Left lobe of liver (tissue), 2 donors: ENCODE data around the gene IFITM1. TPM values are rescaled to one million over a fixed set of nuclear protein-coding genes. Genes with fewer than 3 reads are reported as not detected.
"Not testable (repeated sequence)": the region's sequence is repeated elsewhere in the genome, so short reads cannot be mapped to it uniquely, and the experiment has no call there.

Source experiments
- ATAC-seq: fragments of 200-7000 bp; cut with Tn5 transposase; one replicate; pipeline ENCODE4 v1.9.1; 2020; ENCODE audit warnings: mild to moderate bottlenecking, moderate library complexity
- DNase-seq: peaks from one replicate; pipeline ENCODE4 v3.0.0-alpha.2; 2020; ENCODE audit warnings: low spot score
- total RNA-seq: library from RNA; stranded (reverse); gene quantifications from one replicate; pipeline ENCODE4 v1.2.1, GENCODE V29; 2021
- donor health status: DM: no; HTN: no; CAD: no; lungs with moderate emphysema.
- donor health status: DM: no; HTN: yes; CAD: no.

IFITM1 gene
- total RNA-seq, 1 donor from 2014 or later, result 29.2 TPM

GRCh38 chr11:324593-325517 is 11.0 kb downstream of the IFITM1 start:
- ATAC-seq, DNase-seq: not testable (repeated sequence)

- ATAC-seq (no peak), DNase-seq (no peak)
These were observed 12.2 kb downstream of the IFITM1 start for GRCh38 chr11:325796-326591.

DNA sequence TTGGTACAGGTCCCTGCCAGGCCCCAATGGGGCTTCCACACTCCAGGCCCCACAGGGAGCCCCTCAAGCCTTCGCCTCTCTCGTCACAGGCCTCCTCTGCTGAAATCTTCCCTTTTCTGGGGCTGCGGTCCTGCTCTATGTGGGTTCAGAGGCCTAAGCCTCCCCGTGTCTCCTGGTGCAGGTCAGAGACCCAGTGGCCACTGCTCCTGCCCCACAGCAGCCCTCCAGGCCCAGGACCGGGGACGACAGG is 12.7 kb downstream of the IFITM1 start:
- ATAC-seq (no peak), DNase-seq (no peak)

GRCh38 chr11:326842-327580 is 13.2 kb downstream of the IFITM1 start:
- peak; percentile 79 for ATAC-seq
- peak; percentile 83 for DNase-seq

DNA sequence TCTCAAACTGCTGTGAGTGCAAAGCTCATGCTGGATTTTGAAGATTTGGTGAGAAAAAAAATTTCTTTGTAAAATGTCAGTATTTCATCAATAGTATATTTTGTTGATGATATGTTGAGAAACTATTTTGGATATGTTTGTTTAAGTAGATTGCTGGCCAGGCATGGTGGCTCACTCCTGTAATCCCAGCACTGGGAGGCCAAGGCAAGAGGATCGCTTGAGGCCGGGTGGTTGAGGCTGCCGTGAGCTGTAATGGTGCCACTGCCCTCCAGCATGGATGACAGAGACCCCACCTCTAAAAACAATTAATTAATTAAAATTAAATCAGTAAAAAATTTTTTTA is 13.7 kb downstream of the IFITM1 start:
- no peak for DNase-seq
- no peak for ATAC-seq

DNA sequence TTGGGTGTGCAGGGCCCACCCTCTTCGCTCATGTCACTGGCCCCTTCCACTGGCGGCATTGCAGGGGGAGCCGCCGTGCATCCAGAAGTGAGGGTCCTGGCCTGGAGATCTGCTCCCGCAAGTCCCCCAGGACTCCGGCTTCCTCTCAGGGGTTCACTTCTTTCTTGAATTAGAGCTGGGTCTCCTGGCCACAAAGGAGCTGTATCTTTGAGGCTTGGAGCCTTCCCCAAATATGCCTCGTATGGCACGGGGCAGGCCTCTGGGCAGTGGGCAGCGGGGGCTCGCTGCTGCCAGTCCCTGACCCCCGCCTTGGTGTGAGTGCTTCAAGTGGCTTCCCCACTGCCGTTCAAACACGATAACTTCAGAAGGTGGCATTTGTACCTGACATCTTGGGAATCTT is 14.2 kb downstream of the IFITM1 start:
- ATAC-seq (no peak), DNase-seq (no peak)

- not testable (repeated sequence) for DNase-seq, ATAC-seq
These were observed 14.8 kb downstream of the IFITM1 start for GRCh38 chr11:328516-329100.

- ATAC-seq, result no peak
- no peak for DNase-seq
These were observed 16.0 kb downstream of the IFITM1 start for GRCh38 chr11:329886-330253.

DNA sequence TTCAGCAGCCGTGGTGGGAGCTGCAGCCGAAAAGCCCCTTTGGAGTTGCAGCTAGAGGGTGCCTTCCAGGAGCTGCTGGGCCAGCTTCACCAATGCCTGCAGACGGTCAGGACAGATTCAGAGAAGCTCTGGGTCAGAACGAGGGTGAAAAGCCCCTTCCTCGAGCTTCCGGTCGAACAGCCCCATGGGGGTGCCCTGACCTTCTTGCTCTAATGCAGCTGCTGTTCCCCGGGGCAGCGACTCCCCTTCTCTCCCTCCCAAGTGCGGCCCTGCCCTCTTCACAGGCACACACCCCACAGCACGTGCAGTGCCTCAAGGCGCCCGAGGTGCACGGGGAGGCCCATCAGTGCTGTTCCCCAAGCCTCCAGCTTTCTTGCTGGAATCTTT is 16.5 kb downstream of the IFITM1 start:
- no peak for ATAC-seq
- DNase-seq, result no peak

GRCh38 chr11:330694-331357 is 17.0 kb downstream of the IFITM1 start:
- ATAC-seq, result no peak
- no peak for DNase-seq

GRCh38 chr11:331358-332060 is 17.7 kb downstream of the IFITM1 start:
- no peak for DNase-seq
- no peak for ATAC-seq

DNA sequence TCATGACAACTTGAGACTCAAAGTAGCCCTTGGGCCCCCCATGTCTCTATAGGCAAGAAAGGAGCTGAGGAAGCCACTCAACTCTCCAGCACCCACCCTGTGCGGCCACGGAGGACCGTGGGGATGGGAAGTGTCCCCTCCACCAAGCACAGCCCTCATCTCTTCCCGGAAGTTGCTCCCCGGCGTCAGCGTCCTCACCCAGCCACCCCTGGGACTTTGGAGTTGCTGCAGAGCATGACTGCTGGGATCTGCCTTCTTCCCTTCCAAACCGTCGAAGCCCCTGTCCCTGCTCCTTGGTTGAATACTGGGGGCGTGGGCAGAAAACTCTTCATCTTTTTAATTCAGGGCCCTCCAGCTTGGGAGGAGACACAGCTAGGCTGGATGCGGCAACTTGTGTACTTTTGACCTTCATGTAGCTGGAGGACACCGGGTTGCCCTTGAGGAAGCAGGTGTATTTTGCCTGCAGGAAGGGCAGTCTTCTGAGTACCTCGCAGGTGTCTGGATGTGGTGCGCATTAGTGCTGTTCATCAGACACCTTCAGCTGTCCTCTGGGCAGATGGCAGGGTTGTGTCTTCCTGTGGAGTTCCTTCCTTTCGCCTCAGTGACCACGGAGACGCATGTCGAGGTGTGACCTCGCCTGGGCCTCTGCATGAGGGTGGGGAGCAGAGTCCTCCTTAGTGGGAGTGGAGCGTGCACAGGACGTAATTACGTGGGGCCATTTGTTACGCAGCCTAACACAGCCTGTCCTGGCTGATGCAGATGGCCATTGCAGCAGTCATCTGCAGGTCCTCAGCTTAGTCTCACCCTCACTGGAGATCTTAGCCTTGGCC is 19.0 kb downstream of the IFITM1 start:
- ATAC-seq, result no peak
- DNase-seq, result no peak

DNA sequence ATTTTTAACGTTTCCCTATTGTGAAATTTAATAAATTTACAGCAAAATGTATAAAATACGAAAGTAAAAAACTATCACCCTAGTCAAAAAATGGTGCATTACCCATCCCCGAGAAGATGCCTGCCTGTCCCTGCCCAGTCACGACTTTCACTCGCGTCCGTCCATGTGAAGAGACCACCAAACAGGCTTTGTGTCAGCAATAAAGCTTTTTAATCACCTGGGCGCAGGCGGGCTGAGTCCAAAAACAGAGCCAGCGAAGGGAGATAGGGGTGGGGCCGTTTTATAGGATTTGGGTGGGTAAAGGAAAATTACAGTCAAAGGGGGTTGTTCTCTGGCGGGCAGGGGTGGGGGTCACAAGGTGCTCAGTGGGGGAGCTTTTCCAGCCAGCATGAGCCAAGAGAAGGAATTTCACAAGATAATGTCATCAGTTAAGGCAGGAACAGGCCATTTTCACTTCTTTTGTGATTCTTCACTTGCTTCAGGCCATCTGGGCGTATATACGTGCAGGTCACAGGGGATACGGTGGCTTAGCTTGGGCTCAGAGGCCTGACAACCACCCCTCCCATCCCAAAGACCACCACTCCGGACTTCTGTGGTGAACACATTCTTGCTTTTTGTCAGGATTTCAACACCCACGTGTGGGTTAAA is 19.9 kb downstream of the IFITM1 start:
- DNase-seq, ATAC-seq: not testable (repeated sequence)

DNA sequence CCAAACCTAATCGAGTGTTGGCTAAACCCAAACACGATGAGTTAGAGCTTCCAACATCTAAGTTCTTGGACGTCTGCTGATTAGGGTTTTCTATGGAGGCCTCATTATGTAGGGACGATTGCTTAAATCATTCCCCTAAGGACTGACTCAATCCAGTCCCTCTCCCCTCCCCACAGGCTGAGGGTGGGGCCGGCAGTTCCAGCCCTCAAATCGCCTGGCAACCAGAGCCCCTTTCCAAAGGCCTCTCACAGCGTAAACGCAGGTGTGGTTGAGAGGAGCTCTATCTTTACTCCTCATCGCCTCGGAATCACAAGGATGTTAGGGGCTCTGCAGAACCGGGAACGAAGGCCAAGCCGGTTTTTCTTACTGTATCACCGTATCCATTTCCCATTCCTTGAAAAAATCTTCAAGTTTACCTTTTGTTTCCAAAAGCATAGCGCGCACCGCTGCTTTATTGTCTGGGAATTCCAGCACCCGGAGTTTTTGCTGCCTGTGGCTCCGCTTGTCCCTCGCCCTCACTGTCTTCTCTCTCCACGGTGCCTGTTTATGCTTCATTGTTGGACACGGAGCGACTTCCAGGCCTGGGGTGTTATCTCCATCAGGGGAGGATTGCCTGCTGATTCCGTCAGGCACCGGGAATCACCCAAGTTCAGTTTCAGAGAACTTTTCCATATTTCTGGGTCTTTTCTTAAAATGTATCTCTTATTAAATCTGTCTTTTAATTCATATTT is 20.6 kb downstream of the IFITM1 start:
- no peak for DNase-seq
- ATAC-seq, result no peak

DNA sequence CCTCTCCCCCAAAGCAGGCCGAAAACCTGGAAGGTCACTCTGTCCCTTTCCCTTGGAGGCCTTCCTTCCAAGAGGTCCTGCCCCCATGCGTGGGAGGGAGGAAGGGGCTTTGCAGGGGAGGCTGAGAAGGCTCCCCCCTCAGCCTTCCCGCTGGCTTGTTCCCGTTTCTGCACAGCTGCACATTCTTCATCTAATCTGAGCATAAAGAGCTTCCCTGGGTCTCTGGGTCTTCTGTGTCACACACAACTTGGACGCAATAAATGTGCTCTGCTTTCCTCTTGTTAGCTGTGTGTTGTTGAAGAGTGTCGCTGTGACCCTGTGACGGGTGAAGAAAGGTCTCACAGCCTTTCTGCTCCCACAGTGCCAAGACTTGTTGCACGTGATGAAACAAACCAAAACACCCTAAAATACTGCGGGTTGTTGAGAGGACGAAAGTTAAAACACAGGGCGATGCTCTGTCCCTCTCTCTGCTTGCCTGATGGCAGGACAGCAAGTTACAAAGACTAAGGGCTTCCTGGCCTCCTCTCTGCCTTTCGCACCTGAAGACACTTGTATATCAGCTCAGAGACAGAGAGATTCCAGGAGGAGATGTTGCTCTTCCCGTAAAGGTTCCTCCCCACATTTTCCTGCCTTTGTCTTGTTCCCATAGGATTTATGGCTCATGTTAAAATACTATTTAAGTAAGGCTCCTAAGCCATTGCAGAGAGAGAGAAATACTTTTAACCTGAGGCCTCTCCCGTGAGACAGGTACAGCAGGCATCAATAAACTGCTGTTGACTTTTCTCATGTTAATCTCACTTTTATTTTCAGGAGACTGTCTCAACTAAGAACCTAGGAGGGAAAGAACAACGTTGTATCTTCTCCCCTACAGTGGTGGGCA is 22.2 kb downstream of the IFITM1 start:
- no peak for DNase-seq
- peak; percentile 44 for ATAC-seq

DNA sequence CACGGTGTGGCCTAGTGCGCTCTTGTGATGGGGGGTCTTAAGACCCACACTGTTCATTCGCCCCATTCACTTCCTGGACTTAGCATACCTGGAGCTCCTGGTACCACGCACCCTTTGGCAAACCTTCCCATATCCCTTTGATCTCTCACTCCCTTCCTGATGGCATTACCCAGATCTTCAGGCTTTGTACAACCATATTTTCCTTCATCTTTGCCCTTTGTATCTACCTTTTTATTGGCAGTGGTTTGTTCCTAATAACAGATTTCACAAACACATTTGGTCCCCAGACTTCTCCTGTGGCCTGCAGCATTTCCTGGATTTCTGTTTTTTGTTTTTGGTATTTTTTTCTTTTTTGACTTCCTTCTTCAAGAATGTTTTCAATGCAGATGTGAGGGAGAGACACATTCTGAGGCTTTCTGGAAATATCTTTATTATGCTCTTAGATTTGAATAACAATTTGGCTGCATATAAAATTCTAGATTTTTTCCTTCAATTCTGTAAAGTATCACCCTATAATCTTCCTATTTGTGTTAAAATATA is 22.9 kb downstream of the IFITM1 start:
- DNase-seq (no peak), ATAC-seq (no peak)

- ATAC-seq (no peak), DNase-seq (no peak)
These were observed 23.9 kb downstream of the IFITM1 start for GRCh38 chr11:337711-338110.
